Hepatic stellate cell (primary cell): Measurements from ENCODE around the gene GAA.

Experiments used
- DNase-seq: peaks from one replicate; pipeline ENCODE4 v3.0.0; 2011; ENCODE audit warnings: low spot score

Gene GAA

GRCh38 chr17:80104321-80104955, 3.1 kb downstream of the GAA start:
- DNase-seq = no peak

GRCh38 chr17:80104956-80105375, 3.6 kb downstream of the GAA start:
- DNase-seq = no peak

GRCh38 chr17:80105762-80106161, 4.4 kb downstream of the GAA start:
- no peak for DNase-seq

GRCh38 chr17:80106176-80106575, 4.8 kb downstream of the GAA start:
- no peak for DNase-seq

- no peak for DNase-seq
Measured at GRCh38 chr17:80106751-80107150, 5.4 kb downstream of the GAA start.

- DNase-seq = no peak
Measured at GRCh38 chr17:80107231-80108021, 6.0 kb downstream of the GAA start.

GRCh38 chr17:80108036-80108971, 6.9 kb downstream of the GAA start:
- no peak for DNase-seq

- no peak for DNase-seq
Measured at GRCh38 chr17:80109066-80109660, 7.8 kb downstream of the GAA start.

- no peak for DNase-seq
Measured at GRCh38 chr17:80109713-80110446, 8.5 kb downstream of the GAA start.

GRCh38 chr17:80110447-80110812, 9.0 kb downstream of the GAA start:
- no peak for DNase-seq

- no peak for DNase-seq
Measured at GRCh38 chr17:80110927-80111701, 9.7 kb downstream of the GAA start.

GRCh38 chr17:80111702-80112470, 10.5 kb downstream of the GAA start:
- DNase-seq = no peak

- DNase-seq = no peak
Measured at GRCh38 chr17:80112471-80113032, 11.2 kb downstream of the GAA start.

- DNase-seq = no peak
Measured at GRCh38 chr17:80113033-80113484, 11.7 kb downstream of the GAA start.

- DNase-seq = no peak
Measured at GRCh38 chr17:80114758-80115157, 13.4 kb downstream of the GAA start.

GRCh38 chr17:80115159-80115558, 13.8 kb downstream of the GAA start:
- DNase-seq = no peak

- no peak for DNase-seq
Measured at GRCh38 chr17:80116276-80116920, 15.0 kb downstream of the GAA start.

GRCh38 chr17:80116921-80117380, 15.6 kb downstream of the GAA start:
- no peak for DNase-seq
